Measurements from ENCODE around the gene LHFPL4.

LHFPL4 gene

DNA sequence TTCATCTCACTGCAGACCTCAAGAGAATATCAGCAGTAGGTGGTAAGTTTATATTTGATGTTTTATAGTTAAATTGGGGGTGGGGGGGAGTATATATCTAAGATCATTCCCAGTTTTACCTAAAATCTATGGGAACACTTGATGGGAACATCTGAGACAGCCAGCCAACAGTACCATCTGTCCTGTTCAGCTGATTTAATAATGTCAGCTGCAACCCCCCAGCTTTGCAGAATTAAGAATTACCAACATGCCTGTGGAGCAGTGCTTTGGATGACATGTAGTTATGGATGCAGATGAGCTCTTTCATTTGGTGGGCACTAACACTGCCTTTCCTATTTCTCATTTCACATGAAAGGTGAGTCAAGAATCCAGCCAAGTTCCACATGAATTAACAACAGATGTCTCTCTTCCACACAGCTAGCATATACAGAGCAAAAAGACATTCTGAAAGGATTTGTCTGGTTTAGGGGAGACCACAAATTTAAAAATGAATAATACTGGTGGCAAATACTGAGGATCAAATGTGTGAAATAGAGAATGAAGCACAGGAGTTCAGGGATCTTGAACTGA is 80.0 kb downstream of the LHFPL4 start:
- DNase-seq: no peak
- H3K36me3 Mint-ChIP-seq (ENCODE audit: low read depth): peaks cover 76% of the 10 kb centered on the region

DNA sequence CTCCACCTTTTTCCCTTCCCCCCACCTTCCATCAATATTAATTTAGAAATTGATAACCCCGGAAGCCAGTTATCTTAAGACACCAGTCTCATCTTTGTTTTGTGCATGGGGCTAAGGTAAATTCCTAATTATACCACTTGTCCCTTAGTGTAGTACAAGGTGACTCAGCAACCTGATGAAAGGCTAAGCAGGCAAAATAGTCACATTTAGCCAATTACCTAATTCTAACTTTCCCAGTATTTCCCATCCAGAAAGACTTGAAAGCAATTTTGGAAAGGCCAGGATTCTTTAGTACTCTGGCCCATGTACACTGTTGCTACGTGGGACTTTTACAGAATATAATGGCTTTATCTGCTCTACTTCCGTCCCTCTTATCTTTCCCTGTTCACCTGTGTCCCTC is 83.6 kb downstream of the LHFPL4 start:
- H3K9me3 Mint-ChIP-seq: no peaks in the 10 kb centered on the region
- peaks cover 8% of the 10 kb centered on the region for H3K4me1 Mint-ChIP-seq
- ATAC-seq (no peak), DNase-seq (no peak)
- H3K27ac Mint-ChIP-seq: no peak overlapping the region
- H3K4me3 Mint-ChIP-seq: no peak overlapping the region
- no peaks in the 10 kb centered on the region for H3K27me3 Mint-ChIP-seq
- peaks cover 73% of the 10 kb centered on the region for H3K36me3 Mint-ChIP-seq (ENCODE audit: low read depth)

More for the DNA sequence above, 80.0 kb downstream of the LHFPL4 start:
- H3K4me1 Mint-ChIP-seq: peaks cover under 1% of the 10 kb centered on the region
- H3K9me3 Mint-ChIP-seq: no peaks in the 10 kb centered on the region
- no peak overlapping the region for H3K27ac Mint-ChIP-seq
- H3K4me3 Mint-ChIP-seq: no peak overlapping the region
- no peak for ATAC-seq
- no peaks in the 10 kb centered on the region for H3K27me3 Mint-ChIP-seq

DNA sequence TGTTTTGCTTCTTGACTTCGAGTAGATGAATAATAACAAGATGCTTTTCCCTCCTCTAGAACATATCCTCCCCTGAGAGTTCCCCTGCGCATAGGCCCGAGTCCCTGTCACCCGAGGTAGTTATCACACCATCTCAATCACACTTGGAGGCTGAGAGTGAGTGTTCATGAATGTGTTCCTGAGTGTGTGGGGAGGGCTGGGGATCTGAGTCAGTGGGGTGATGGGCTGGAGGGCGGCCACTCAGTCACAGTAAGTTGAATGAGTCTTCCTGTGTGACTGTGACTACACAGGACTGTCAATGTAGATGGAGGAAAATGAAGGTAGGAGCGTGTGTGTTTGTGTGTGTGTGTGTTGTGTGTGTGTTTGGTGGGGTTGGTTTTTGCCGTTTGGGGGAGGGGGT is 85.2 kb downstream of the LHFPL4 start:
- no peak for DNase-seq
- no peaks in the 10 kb centered on the region for H3K27me3 Mint-ChIP-seq
- H3K9me3 Mint-ChIP-seq: no peaks in the 10 kb centered on the region
- no peak overlapping the region for H3K4me3 Mint-ChIP-seq
- peaks cover 67% of the 10 kb centered on the region for H3K36me3 Mint-ChIP-seq (ENCODE audit: low read depth)
- ATAC-seq: peak; percentile 45
- H3K27ac Mint-ChIP-seq: peak overlapping the region; percentile 76
- H3K4me1 Mint-ChIP-seq: peaks cover 8% of the 10 kb centered on the region

DNA sequence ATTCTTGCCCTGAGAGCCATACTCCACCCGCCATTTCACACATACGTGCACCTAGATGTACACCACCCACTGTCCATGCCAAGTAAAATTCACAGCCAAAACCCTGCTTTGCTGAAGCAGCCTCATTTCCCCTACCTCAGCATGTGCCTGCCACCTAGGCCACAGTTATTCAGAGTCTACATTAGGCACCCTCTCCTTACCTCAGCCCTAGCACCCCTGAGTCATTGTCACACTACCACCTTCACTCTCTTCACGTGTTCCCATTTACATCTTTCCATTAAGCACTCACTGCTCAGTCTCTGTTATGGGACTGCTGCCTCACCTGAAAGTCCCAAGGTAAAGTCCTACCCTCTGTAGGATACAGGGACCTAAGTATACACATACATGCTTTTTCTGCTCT is 86.2 kb downstream of the LHFPL4 start:
- ATAC-seq (peak; percentile 68), DNase-seq (no peak)
- H3K4me1 Mint-ChIP-seq: peaks cover 8% of the 10 kb centered on the region
- H3K27ac Mint-ChIP-seq: peak overlapping the region; percentile 76
- no peak overlapping the region for H3K4me3 Mint-ChIP-seq
- no peaks in the 10 kb centered on the region for H3K27me3 Mint-ChIP-seq
- peaks cover 59% of the 10 kb centered on the region for H3K36me3 Mint-ChIP-seq (ENCODE audit: low read depth)
- H3K9me3 Mint-ChIP-seq: no peaks in the 10 kb centered on the region

DNA sequence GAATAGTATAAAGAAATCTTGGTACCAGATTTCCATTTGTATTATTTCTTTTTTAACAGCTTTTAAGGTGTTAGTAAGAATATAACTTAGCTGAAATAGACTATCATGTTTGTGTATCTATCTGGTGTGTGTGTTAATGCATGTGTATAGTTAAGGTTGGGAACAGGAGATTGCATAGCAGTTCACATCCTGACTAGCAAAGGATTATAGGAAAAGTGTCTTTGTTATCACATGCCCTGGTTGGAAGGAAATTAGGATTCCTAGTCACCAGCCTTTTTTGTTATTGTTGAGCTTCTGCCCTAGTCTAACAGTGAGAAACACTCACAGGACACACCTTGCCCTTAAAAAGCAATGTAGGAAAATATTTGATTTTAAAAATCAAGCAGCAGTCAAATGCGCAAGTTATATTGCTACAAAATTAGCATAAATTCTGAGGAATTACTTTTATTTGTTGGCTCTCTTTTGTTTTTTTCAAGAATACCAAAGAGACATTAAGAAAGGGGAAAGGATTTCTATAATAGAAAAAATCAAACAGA is 98.0 kb downstream of the LHFPL4 start:
- H3K27me3 Mint-ChIP-seq: no peaks in the 10 kb centered on the region
- ATAC-seq: no peak
- H3K36me3 Mint-ChIP-seq (ENCODE audit: low read depth): peaks cover 36% of the 10 kb centered on the region
- no peak overlapping the region for H3K4me3 Mint-ChIP-seq
- H3K9me3 Mint-ChIP-seq: no peaks in the 10 kb centered on the region
- DNase-seq: no peak
- peaks cover 15% of the 10 kb centered on the region for H3K4me1 Mint-ChIP-seq
- H3K27ac Mint-ChIP-seq: no peak overlapping the region

DNA sequence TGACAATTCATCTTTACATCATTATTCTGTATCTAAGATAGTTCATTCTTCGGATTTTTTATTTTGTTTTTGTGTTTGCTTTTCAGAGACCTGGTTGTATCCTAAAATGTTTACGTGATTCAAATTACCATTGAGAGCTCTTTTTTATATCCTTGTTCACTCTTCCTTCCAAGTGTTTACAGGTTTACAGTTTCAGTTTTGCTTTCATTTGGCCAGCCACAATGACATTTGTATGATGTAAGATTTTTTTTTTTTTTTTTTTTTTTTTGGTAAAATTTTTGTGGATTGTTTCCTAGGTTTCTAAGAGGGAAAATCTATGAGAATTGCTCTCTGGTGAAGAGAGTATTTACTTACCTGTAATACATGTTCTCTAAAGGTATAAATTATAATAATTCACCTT is 101.2 kb downstream of the LHFPL4 start:
- no peak for ATAC-seq
- Mint-ChIP-seq H3K36me3 (ENCODE audit: low read depth) (peaks cover 47% of the 10 kb centered on the region), H3K4me1 (peaks cover 18% of the 10 kb centered on the region), H3K4me3 (no peak overlapping the region), H3K27me3 (no peaks in the 10 kb centered on the region), H3K9me3 (no peaks in the 10 kb centered on the region), H3K27ac (peak overlapping the region; percentile 54)
- no peak for DNase-seq

DNA sequence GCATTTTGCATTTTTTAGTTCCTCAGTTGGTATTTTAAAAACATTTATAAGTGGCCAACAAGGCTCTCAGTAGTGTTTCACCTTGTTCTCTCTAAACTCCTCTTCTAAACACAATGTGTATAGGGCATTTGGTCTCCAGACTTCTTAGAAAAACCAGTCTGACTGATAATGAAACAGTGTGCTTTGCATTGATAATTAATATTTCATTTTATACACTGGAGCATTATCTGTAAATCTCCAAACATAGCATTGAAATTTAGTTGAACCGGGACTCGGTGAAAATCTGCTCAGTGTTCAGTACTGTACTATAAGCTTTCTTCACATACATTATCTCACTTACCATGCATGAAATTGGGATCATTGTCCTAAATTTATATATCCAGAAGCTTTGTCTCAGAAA is 102.6 kb downstream of the LHFPL4 start:
- no peaks in the 10 kb centered on the region for H3K27me3 Mint-ChIP-seq
- H3K27ac Mint-ChIP-seq: no peak overlapping the region
- peaks cover 53% of the 10 kb centered on the region for H3K36me3 Mint-ChIP-seq (ENCODE audit: low read depth)
- H3K4me3 Mint-ChIP-seq: no peak overlapping the region
- ATAC-seq: no peak
- no peak for DNase-seq
- no peaks in the 10 kb centered on the region for H3K9me3 Mint-ChIP-seq
- peaks cover 18% of the 10 kb centered on the region for H3K4me1 Mint-ChIP-seq

DNA sequence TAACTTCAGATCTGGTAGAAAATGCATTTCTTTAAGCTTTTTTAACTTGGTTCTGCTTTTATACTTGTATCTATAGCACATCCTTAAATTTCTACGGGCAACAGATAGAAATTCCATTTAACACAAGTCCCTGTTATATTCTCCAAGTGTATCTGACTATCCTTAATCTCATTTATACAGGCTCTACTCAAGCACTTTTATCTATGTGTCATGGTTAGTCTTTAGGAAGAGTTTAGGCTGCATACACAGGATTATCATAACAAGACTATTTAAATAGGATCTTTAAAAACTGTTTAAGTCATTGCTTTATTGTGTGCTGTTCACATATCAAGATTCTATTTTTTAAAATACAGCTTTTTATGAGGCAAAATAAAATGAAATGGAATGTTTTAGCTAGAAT is 103.5 kb downstream of the LHFPL4 start:
- no peak for DNase-seq
- Mint-ChIP-seq H3K27me3 (no peaks in the 10 kb centered on the region), H3K36me3 (ENCODE audit: low read depth) (peaks cover 52% of the 10 kb centered on the region), H3K9me3 (no peaks in the 10 kb centered on the region), H3K4me1 (peaks cover 18% of the 10 kb centered on the region), H3K4me3 (no peak overlapping the region), H3K27ac (no peak overlapping the region)
- ATAC-seq: no peak

DNA sequence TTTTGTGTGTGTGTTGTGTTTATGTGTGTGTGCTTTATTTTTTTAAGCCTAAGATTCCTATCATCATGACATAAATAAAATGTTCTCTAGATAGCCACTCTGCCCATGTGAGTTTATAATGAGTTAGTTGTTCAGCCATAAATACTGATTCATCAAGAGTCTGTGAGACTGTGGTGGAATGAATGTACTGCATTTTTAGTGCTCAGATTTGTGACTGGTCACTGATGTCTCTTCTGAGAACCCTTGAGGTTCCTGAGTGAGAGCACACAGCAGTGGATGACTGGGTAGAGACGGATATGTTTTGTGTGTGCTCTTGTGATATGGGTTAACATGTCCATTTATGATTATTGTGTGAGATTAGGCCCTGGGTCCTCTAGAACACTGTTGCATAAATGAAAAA is 105.0 kb downstream of the LHFPL4 start:
- Mint-ChIP-seq H3K27ac (no peak overlapping the region), H3K4me3 (no peak overlapping the region), H3K9me3 (no peaks in the 10 kb centered on the region), H3K27me3 (no peaks in the 10 kb centered on the region), H3K36me3 (ENCODE audit: low read depth) (peaks cover 55% of the 10 kb centered on the region), H3K4me1 (peaks cover 18% of the 10 kb centered on the region)
- DNase-seq (no peak), ATAC-seq (peak; percentile 49)
